HG03571 (cell line): Measurements from ENCODE around the gene KIF17.
"Not testable (repeated sequence)": the region's sequence is repeated elsewhere in the genome, so short reads cannot be mapped to it uniquely, and the experiment has no call there.

ENCODE experiments used
- ATAC-seq: cut with Tn5 transposase; IDR thresholded peaks from one replicate; pipeline ENCODE4 v1.9.1; 2021; ENCODE audit not compliant: unreplicated experiment

The KIF17 gene

DNA sequence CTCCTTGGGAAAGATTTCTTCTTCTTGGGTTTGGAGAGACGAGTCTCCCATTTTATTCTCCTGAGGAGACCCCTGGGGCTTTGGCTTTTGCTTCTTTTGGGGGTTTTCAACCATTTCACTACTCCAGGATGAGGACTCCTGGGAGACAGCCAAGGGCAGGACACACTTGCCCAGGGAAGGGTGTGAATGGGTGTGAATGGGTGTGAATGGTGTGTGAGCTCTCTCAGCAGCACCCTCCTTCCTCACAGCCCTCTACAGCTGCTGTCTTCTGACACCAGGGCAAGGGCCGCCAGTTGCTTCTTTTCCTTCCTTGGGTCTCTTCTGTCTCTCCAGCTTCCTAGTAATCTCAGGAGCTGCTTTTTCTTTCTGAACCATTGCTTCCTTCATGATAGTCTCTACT, 24.2 kb downstream of the KIF17 start:
- no peak for ATAC-seq

DNA sequence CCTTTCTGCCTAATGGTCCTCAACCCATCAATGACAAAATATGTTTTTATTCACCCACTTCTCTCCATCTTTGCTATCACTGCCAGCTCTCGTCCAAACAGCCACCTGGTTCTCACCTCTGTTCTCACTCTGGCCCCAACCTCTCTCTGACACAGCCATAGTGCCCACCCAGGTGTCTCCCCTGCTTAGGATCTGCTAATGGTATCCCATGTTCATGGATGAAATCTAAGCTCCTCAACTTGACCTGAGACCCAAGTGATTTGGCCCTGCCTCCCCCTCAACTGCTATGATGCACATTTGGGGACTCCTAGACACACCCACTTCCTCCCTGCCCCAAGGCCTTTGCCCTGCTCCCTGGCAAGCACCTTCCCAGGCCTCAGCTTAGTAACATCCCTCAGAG, 25.9 kb downstream of the KIF17 start:
- ATAC-seq, result no peak

DNA sequence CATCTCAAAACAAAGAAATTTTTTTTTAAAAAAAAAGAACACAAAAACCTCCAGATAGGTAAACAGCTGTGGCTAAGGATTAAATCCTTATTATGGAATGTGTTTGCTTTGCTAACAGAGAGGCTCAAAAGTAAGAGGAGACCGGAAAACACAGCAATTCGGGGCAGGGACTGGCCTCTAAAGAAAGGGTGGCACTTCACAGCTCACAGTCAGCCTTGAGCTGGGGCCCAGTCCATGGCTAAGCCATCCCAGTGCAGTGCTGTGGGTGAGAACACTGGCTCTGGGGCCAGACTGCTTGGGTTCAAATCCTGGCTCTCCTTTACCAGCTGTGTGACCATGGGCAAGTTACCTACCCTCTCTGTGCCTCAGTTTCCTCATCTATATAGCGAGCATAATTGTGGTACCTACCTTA, 28.2 kb downstream of the KIF17 start:
- ATAC-seq, result no peak

DNA sequence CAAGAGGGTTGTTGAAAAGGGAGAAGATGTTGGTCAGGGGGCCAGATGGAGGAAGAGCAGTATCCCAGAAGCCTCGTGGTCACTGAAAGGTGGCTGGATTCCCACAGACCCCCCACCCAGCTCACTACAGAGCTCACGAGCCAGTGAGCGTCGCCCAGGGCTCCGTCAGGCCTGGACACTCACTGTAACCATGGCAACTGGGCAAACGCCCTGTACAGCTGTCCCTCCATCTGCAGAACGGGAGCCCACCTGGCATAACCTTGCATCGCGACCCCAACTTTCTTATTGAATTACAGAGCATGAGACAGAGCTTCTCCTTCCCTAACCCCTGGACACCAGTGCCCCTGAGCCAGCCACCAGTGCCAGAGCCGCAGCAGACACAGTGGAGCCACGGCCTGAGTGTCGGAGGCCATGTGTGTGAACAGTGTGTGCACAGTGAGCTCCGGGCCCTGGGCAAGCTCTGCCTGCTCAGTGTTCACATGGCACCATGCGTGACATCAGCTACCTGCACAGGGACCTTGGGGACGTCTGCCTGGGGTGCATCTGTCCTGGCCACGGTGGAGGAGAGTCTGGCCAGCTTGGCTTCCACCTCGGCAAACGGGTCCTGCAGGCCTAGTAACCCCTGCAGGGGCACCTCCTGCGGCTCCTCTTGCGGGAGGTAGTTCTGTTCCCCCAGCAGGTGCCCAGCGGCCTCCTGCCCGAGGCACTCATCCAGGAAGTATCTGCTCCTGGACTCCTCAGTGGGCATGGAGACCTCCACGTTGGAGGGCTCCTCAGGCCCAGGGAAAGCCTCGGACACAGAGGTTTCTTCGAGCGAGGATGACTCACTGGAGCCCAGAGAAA, 30.7 kb downstream of the KIF17 start:
- no peak for ATAC-seq

DNA sequence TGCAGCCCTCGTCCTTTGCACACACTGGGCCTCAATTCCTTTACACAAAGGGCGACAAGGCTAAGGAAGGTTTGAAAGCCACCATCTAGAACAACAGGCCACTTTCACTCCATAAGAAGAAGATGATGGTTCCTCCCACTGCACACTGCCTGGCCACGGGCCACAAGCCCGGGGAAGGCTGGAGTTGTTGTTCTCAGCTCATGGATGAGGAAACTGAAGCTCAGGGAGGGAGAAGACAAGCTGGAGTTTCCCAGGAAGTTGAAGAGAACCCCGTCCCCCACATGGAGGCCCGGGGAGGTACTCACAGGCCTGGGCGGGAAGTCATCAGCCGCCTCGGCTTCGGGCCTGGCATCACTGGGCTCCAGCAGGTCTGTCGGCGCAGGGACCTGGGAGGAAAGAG, 32.1 kb downstream of the KIF17 start:
- no peak for ATAC-seq

DNA sequence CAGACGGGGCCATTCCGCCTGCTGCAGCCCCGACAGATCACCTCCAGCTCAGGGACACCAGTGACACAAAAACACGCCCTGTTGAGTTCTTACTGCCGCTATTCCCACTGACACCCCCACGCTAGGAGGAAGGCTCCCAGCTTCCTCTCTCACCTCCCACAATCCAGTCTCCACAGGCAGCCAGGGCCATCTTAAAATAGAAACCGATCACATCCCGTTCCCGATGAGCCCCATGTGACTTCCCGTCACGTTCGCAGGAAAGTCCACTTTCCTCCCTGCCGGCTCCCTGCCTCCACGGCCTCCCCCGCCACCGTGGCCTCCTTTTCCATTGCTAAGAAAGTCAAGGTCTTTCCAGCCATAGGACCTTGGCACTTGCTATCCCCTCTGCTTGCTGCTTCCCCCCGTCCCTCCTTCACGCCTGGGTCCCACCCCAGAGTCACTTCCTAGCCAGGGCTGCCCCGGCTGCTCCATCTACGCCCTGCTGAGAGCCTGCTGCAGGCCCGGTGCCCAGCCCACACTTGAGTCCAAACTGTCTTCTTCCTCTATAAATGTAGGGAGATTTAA, 32.6 kb downstream of the KIF17 start:
- no peak for ATAC-seq

DNA sequence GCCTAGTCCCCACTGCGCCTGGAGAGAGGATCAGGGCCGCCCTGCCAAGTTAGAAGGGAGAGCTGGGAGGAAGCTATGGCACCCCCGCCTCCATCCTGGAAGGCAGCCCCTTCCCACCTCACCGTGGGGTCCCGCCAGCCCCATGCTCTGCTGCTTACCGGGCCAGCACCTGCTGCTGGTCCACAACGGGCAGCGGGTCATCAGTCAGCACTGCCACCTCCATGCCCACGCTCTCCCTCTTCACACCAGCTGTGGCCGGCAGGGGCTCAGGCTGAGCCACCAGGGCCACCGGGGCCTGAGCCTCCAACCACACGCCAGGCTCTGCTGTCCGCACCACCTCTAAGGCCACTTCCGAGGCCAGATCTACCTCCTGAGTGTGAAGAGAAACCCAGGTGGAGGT, 33.2 kb downstream of the KIF17 start:
- no peak for ATAC-seq

DNA sequence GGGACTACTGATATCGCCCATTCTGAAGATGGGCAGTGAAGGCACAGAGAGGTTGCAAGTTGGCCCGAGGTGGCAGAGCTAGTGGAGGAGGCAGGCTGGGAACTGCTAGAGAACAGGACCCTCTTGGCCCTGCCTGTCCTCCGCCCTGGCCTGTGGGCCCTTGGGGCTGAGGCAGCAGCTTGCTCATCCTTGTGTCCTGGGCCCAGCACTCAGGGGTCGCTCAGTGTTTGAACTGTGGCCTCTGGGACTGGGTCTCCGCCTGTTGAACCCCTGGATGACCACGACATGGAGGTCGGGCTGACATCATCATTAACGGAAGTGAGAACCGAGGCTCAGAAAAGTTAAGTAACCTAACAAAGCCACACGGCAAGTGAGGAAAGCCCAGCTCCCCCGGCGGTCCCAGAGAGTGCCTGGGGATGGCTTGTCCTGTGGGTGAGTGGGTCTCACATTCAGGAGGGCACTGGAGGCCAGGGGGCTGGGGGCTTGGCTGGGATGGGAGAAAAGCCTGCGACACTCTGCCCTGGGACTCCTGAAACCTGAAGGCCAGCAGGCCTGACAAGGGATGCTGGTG, 33.7 kb downstream of the KIF17 start:
- no peak for ATAC-seq

DNA sequence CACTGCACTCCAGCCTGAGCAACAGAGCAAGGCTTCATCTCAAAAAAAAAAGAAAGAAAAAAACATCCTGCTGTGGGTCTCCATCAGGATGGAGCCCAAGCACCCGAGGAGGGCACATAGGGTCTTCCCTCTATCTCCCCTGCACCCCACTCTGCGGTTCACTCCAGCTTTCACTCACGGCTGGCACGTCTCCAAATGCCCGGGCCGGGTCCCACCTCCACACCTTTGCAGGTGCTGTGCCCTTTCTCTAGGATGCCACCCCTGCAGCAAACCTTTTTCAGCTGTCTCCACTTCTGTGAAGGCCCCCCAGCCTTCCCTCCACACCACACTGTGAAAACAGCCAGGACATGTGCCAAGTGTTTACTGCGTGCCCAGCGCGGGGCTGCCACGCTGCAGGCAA, 34.2 kb downstream of the KIF17 start:
- ATAC-seq, result no peak

DNA sequence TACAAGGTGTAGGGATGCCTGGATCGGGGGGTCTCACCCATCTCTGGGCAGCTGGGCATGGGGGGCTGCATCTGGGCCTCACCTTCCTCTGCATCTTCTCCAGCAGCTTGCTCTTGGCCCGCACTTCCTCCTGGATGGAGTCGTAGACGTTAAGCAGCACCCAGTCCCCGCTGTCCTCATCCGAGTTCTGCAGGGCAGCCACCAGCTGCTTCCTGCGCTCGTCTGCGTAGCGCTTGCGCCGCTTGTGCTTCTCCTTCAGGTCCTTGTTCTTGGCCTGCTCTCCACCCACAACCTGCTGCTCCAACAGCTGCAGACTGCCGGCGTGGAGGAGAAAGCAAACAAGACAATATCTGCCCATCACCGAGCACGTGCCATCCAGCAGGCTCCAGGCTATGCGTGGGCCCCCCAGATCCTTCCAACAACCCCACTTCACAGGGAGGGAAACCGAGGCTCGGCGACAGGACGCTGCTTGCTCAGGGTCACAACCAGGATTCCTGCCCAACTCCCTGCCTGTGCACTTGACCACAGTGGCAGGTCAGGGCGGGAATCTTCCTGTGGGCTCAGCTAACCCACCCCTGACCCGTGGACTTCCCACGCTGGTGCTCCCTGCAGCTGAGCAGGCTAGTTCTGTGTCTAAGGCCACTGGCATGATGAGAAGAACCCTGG, 35.1 kb downstream of the KIF17 start:
- ATAC-seq, result no peak

DNA sequence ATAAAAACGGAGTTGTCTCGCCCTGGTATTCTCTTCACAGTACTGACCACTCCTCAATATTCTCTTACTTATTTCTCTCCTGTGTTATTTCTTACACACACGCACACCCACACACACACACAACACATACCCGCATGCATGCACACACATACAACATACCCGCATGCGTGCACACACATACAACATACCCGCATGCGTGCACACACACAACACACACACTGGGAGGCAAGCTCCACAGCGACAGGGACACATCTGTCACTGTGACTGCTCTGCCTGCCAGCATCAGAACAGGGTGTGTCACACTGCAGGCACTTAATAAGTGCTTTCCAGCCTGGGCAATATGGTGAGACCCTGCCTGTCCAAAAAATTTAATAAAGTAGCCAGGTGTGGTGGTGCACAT, 35.8 kb downstream of the KIF17 start:
- ATAC-seq, result no peak

DNA sequence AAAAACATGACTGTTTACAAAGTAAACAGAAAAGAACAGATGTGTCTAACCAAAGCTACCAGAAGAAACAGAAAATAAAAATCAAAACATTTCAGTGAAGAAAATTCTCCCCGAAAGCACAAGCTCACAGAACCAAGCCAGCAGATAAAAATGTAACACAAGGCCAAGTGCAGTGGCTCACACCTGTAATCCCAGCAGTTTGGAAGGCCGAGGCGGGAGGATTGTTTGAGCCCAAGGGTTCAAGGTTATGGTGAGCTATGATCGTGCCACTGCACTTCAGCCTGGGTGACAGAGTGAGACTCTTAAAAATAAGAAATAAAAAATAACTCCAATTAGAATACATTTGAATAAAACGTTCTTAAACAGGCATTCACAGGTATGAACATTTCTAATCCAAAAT, 37.5 kb downstream of the KIF17 start:
- no peak for ATAC-seq

DNA sequence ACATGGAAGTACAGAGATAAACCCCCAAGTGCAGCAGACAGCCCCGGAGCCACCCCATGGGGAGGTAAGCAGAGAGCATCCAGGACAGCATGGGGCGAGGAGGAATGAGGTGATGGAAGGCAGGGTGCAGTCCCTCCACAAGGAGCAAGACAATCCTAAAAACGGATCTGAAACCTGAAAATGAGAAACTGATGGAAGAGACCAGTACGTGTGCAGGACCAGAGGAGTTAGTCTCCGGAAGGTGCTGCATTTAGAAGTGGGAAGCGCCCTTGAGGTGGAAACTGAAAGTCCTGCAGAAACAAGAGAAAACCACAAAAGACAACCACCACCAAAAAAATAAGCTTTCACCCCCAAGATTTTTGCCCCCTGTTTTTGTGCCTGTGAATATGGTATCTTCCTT, 39.2 kb downstream of the KIF17 start:
- no peak for ATAC-seq

DNA sequence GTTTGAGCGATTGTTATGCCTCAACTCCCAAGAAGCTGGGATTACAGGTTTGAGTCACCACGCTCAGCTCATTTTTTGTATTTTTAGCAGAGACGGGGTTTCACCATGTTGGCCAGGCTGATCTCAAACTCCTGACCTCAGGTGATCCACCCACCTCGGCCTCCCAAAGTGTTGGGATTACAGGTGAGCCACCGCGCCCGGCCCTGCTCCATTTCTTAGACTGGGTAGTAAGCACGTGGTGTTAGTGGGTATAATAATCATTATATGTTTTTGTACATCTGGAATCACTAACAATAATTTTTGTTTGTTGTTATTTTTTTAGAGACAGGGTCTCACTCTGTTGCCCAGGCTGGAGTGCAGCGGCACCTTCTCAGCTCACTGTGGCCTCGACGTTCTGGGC, 44.2 kb downstream of the KIF17 start:
- ATAC-seq, result not testable (repeated sequence)

DNA sequence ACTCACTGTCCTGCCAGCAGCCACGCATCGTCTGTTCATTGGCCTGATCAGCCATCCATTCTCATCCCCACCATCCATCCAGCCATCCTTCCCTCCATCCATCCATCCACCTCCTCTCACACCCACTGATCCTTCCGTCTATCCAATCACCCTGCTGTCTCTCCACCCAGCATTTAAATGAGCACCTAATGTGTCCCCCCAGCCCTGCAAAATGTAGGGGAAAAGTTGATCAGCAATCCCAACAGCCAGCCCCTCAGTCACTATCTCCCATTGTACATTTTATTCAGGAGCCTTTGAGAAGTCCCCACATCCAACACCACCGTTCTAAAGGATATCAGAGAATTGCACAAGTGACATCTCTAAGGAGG, 45.6 kb downstream of the KIF17 start:
- ATAC-seq, result no peak

DNA sequence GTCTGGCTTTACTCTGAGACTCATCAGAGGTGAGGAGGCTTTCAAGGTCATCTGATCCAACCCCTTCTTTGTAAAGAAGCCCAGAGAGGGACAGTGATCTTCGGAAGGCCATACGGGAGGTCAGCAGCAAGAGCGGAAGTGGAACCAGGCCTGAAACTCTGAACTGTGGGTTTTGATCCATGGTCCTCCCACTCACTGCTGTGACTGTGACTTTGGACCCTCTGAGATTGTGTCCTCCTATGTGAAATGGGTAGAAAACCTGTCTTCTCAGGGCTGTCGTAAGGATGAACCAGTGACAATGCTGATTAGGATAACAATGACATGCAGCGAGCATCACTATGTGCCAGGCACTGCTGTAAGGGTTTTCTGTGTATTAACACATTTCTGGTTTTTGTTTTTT, 46.9 kb downstream of the KIF17 start:
- ATAC-seq, result no peak

DNA sequence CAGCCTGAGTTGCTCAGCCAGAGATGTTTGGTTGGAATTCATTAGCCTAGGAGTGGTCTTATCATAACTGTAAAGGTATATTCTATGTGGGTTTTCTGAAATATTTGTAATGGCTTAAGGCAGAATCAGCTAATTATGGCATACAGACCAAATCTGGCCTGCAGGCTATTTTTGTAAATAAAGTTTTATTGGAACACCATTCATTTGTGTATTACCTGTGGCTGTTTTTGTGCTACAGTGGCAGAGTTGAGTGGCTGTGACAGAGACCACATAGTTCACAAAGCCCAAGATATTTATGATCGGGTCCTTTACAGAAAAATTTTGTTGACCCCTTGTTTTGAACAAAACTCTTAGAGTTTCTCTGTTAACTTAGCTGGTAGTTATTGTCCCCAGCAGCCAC, 49.2 kb downstream of the KIF17 start:
- ATAC-seq, result no peak

DNA sequence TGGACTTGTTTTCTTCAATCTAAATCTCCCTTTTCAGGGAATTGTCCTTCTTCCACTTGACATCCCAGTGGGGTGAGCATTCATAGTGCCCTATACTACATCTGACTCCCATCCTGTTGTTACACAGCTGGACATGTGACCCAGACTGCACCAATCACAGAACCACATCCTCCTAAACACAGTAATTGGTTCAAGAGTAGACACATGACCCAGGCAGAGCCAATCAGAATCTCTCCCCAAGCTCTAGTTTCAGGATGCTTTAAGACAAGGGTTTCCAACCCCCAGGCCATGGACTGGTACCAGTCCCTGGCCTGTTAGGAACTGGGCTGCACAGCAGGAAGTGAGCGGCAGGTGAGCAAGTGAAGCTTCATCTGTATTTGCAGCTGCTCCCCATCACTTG, 51.0 kb downstream of the KIF17 start:
- ATAC-seq, result no peak

DNA sequence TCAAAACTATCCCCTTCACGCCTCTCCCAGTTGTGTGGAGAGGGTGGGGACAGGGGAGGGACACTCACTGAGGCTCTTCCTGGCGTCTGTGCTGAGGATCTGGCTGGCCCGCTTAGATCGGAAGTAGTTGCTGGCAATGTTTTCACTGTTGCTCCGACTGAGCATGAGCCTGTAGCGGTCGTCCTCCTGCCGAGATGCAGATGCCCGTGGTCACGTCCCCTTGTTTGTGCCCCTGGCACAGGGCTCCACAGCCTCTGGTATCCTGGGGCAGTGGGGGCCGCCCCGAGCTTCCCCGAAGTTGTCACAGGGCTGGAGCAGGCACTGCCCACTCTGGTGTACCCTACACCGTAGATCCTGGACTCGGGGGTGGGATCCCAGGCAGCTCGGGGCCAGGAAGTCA, 51.7 kb downstream of the KIF17 start:
- no peak for ATAC-seq

DNA sequence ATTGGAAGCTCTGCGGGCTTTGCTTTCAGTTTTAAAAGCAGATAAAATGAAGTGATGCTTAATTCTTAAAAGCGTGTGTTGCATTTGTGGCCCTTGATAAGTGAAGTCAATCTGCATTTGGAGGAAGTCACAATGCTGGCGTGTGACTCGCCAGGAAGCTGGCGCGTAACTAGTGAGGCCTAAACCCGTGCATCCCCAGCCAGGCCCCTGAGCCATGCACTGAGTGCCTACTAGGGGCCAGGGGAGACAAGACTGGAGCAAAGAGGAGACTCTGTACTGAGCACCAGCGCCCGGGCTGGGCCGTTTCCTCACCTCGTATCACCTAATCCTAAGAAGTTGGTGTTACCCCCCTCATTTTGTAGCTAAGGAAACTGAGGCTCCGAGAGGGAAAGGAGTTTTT, 52.1 kb downstream of the KIF17 start:
- no peak for ATAC-seq

DNA sequence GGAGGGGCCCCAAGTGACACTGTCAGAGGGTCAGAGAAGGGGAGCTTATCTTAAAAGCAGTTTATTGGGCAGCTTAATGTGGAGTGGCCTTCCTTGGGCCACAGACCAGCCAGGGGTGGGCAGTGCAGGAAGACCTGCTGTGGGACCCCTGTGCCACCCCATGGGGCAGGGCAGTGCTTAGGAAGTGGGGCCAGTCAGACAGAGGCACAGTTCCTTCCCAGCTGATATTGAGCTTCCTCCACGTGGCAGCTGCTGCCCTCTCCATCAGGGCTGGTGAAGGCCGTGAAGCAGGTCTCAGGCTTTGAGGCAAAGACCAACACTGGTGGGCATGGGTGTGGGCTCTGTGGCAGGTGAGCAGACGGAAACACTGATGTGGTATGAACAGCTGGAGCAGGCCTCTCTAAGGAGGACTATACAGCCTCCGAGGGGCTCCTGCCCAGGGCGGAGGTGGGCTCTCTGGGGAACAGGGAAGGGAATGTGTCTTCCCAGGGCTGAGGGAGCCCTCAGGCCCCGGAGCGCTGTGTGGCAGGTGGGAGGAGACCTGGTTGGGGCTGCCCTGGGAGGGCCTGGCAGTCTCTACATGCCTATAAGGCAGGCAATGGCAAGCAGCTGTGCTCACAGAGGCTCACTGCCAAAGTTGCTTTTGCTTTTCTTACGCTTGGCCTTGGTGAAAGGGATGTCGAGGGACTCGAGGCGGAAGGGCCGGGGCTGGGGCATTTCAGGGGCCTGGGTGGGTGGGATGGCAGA, 53.7 kb downstream of the KIF17 start:
- no peak for ATAC-seq
